ENCODE data around the gene TMF1.
A peak's percentile ranks its signal among the peaks of the same experiment; 100 is the strongest.

TMF1 gene

DNA sequence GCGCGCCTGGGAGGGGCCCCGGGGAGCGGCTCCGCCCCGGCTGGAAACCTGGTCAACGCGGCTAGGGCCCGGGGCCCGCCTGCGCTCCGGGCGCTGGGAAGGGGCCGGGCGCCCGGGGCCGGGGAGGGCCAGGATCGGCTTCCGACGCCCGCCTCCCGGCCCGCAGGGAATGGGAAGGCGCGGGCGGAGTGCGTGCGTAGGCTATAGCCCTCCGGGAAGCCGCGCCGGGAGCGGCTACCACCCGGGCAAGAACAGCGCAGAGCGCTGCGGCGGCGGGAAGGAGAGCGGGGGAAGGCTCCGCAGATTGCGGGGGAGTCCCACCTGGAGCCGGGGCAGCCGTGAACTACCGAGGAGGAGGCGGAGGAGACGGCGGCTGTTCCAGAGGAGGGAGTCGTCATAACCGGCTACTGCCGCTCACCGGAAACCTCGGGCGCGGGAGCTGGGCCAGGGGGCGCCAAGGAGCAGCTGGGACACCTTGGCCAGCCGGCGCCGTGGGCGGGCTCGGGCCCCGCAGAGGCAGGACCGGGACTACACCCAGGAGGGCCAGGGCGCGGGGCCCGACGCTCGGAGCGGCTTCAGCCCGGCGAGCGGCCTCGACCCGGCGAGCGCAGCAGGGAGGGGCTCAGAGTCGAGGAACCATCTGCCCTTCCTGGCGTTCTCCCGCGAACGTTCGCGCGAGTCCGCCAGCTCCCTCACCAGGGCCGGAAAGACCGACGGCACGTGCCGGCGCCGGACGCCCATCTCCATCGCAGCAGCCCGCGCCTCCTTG lies 38.7 kb downstream of the TMF1 start, which contains the start of gene EOGT:
TSS of gene EOGT (minus strand) at position 432 of the 769 bp plus-strand sequence. CDS start 3,838 bp downstream, outside the sequence.
- peak; percentile 58 for DNase-seq (ENCODE audit: low read depth, low spot score)

DNA sequence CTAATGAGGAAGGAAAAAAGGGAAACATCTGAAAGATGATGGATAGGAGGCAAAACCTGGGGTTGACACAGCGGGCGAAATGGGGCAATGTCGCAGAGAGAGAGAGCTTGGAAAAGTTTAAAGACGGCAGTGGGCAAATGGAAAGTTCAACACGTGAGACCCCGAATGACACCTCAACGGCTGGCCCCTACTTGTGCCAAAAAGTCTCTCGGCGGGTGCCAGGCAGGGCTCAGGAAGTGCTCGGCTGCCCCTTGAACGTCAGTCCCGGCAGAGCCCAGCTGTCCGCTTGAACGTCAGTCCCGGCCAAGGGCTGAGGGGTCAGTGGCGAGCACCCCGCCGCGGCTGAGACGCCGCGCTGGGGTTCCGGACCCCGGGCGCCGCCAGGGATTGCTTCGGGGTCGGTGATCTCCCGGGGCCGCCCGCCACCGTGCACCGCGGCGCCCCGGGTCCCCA lies 39.3 kb downstream of the TMF1 start:
- no peak for DNase-seq (ENCODE audit: low read depth, low spot score)

DNA sequence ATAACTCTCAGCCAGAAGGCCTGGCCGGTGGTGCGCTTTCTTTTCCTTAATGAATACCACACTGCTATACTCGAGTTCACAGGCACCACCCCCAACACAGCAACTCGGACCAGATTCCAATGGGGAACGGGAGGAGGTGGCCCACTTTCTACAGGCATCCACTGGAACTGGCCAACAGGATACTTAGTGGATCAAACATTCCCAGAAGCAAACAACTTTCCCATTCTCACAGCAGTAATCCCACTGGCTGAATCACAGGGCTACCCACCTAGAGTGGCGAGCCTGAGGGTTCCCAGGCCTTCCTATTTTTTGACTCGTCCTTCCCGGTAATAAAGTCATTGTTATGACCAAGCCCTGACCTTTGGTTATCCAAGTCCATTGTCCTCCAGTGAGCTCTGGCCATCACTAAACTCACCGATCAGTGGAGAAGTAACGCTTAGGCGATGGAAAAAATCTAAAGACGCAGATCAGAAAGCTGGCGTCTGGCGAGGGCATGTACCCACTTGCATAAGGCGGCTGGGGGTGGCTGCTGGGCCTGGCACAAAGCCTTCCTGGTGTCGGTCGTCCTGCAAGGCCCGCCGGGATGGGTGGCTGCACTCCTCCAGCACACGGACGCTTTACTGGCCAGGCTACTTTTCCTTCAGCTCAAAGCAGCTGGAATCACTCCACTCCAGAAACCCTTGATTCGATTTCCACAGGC lies 39.9 kb downstream of the TMF1 start:
- no peak for DNase-seq (ENCODE audit: low read depth, low spot score)

DNA sequence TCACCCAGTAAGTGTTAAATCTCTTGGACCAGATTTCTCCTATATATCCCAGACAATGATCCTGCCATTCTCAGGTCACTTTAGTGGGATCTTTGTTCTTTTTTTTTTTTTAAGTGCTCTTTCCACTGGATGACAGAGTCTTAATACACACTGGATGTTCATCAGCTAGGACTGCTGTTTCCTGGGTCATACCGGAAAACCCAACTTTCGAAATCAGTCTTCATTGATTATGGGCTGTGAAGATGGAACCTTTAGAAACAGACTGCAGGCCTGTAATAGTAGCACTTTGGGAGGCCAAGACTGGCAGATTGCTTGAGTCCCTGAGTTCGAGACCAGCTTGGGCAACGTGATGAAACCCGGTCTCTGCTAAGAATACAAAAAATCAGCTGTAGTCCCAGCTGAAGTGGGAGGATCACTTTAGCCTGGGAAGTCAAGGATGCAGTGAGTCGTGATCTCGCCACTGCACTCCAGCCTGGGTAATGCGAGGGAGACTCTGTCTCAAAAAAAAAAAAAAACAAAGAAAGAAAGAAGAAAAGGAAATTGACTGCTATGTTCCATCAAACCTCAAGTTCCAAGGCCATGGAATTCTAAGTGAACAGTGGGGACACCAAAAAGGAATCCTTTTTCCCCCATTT lies 40.9 kb downstream of the TMF1 start:
- DNase-seq (ENCODE audit: low read depth, low spot score) = no peak

DNA sequence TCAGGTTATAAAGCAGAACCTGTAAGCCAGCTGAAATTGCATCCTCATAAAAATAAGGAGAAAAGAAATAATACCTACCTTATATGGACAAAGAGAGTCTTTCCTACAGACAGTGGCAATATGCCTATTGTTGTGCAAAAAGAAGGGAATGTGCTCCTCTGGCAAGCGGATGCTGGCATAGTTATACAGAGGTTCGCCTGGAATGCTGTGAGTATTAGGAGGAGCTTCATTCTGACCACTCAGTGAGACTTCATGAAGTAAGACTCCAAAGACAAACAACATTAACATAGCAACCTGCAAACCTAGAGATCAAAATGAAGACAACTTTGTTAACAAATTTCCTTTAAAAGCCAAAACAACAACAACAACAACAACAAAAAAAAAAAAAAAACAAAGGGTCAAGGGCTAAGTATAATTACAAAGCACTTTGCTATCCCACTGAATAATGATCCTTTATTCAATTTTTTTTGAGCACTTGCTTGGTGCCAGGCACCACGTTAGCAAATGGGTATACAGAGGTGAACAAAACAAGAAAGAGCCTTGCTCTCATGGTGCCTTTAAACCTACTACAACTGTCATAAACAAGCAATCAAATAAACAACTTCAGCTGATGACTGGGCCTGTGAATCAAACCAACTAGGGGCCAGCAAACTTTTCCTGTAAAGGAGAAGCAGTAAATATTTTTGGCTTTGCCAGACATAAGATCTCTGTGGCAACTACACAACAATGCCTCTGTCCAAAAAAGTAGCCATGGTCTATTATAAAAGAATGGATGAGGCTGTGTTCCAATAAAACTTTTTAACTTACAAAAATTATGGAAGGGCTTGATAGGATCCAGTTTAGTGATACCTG lies 42.3 kb downstream of the TMF1 start:
- no peak for DNase-seq (ENCODE audit: low read depth, low spot score)

DNA sequence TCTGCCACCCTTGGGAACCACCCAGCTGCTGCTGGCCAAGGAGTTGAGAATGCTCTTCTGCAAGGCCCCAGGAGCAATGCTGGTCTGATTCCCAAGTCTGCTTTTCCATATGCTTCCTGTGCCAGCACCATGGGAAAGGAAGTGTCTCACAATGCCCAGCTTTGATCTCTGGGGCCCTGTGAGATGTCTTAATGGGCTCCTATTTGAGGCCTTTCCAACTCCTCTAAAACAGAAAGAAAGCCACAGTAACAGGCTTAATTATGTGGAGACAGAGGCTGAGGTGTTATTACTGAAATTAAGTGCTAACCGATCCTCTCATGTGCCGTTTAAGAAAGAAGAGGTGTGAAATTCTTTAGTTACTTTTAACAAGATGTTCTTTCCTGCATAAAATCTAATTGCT lies 43.2 kb downstream of the TMF1 start:
- no peak for DNase-seq (ENCODE audit: low read depth, low spot score)

DNA sequence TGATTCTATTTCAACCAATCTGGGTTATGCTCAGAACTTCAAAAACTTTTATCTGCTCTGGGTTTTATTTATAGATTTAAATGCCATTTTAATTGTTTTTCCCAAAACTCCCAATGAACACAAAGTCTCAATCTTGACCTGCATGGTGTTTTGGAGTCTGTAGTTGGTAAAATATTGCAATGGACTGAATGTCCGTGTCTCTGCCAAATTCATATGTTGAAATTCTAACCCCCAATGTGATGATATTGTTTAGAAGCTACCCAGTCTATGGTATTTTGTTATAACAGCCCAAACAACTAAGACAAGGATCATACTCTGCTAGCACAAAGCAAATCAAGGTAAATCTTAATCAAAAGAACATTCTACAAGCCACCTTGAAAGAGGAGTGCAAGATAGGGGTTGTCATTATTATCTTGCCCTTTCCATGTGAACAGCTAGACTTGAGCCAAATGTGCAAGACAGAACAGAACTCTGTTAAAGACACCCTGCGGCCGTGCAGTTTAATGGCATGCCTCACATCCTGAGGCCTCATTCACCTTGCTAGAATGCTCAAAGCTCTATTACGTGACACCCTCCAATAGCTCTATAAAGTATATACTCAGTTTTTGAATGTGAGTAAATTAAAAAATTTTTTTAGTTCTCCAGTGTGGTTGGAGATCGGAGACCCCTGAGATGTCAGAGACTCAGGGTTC lies 46.2 kb downstream of the TMF1 start:
- DNase-seq (ENCODE audit: low read depth, low spot score) = no peak

DNA sequence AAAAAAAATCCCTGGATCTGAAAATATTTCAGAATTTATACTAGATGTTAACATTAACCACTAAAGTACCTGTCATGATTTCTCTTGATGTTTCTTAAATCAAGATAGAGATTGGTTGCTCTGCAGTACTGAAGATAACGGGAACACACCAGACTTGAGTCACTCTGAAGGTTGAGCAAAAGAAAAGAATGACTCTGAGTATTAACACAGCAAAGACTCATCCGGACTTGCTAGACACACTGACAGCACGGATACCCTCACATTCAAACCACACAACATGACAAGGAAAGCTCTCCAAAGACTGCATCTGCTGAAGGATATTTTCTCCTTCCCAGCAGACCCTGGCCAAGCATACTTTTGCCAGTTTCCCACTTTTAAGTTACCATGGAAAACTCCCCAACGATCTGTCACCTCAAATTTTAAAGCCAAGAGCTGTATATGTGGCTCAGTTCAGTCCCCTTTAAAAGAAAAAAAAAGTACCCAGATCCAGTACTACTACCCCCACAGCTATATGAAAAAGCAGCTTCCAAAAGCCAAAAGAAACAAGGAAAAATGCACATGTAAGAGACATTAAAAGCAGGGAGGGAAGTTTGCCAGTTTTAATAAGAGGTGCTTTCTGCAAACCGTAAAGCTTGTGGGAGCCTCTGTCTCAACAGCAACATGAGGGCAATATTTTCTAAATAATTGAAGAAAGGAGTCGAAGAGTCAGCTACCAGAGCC lies 46.9 kb downstream of the TMF1 start:
- DNase-seq (ENCODE audit: low read depth, low spot score) = no peak

DNA sequence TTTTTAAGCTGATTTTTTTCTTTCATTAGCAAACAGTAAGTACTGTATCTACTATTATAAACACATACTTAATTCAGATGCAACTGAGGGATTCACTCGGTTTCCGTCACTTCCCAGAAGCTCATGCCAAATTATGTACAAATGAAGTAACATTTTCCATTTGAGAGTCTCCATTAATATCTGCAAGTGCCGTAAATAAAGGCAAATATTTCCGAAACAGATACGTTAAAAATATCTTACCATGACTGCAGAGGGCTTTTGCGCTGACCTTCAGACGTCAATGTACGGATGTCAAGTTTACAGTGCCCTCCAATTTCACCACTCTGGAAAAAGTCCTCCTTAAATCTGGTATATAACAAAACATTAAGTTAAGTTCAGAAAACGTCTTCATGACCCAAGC lies 48.0 kb downstream of the TMF1 start:
- DNase-seq (ENCODE audit: low read depth, low spot score) = no peak

DNA sequence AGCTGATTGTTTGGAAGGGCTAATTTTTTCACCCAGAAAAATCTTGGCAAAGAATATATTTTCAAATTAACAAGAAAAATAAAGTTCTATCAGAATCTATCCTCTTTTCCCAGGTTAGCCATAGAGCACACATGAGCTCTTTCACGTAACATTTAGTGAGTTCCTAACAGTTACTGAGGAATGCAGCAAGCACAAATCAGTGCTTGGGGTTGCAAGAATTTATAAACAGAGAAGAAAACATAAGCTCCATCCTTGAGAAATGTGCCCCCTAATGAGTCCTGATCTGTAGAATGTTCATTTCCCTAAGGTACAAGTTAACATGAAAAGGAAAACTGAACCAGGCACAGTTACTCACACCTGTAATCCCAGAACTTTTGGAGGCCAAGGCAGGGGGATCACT lies 52.5 kb downstream of the TMF1 start:
- DNase-seq (ENCODE audit: low read depth, low spot score) = no peak

DNA sequence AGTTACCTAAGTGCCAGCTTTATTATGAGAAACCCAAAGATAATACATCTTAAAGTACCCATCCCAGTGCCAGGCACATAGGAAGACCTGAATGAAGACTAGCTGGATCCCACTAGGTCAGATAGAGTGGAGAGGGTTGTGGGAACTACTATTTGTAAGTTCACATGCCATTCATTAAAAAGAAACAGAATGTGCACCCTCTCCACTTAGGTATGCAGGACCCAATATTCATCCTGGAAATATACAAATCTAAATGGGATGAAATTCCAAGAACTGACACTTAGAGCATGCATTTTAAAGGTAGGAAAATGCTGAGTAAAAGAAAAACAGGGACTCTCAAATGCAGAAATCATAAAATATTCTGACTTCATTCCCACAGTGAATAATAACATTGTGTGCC lies 53.0 kb downstream of the TMF1 start:
- no peak for DNase-seq (ENCODE audit: low read depth, low spot score)

DNA sequence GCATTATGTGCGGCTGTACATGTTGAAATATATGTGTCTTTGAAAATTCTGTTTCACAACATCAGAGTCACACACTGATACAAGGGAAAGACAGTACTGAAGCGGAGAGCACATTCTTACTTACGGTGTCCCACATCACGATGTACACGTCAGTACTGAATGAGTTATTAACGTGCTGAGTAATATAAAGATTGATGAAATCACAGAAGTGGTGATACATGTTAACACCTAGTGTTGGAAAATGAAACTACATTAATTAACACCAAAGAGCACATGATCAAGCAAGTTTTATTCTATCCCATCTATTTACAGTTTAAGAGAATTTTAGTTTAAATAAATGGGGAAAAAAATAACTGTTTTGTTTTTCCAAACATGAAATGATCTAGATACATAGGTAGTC lies 54.2 kb downstream of the TMF1 start:
- no peak for DNase-seq (ENCODE audit: low read depth, low spot score)

DNA sequence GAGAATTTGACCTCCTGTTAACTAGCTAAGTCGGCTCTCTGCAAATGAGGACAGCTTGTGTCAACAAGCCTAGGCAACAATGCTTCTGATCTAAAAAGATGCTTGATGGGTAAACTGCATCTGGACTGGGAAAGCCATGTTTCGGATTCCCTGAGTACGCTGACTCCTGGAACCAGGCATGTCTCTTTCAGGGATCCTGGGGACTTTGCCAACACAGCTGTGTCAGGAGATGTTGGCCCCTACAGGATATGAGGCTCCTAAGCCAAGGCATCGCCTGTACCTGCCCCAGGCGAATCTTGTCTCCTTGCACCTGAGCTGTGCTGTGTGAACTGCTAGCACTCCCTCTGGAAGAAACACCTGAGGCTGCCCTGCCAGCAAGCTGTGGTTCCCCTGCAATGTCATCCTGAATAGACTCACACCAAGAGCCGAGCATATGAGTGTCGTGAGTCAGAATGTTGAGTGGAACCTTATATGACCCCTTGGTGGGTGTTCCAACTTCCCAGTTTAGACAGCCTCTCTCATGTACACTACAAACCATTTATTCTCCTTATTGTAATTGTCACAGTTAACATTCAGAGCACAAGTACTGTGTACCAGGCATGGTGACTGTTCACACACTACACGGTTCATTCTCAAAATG lies 55.7 kb downstream of the TMF1 start:
- no peak for DNase-seq (ENCODE audit: low read depth, low spot score)

DNA sequence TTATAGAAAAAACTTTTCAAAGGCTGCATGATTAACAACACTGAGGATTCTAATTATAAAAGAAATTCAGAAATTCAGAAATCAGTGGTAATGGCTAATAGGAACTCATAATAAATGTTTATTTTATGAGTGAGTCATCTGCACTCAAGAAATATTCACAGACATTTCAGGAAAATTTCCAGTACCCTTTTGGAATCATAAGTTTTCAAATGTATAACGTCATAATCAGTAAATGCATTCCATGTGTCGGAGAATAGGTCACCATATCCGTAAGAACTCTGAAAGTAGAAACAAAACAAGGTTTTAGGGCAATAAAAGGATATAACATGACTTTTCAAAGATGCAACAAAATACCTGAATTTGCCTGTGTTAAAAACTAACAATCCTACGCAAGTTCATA lies 63.4 kb downstream of the TMF1 start:
- DNase-seq (ENCODE audit: low read depth, low spot score) = no peak

DNA sequence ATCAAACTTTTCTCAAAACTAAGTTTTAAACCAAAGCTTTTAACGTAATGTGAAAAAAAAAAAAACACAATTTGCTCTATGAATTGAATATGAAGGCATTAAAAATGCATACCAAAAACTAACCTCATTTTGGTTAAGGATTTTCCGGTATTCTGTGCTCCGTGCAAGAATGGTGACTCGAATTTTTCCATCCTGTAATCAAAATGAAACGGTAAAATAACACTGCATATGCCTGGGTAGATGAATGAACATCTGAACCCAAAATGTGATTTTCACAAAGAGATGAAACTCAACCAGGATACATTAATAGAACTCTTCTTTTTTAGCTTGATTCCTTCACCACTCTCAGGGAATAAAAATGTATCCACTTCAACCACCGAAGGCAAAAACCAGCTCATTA lies 64.8 kb downstream of the TMF1 start:
- no peak for DNase-seq (ENCODE audit: low read depth, low spot score)

DNA sequence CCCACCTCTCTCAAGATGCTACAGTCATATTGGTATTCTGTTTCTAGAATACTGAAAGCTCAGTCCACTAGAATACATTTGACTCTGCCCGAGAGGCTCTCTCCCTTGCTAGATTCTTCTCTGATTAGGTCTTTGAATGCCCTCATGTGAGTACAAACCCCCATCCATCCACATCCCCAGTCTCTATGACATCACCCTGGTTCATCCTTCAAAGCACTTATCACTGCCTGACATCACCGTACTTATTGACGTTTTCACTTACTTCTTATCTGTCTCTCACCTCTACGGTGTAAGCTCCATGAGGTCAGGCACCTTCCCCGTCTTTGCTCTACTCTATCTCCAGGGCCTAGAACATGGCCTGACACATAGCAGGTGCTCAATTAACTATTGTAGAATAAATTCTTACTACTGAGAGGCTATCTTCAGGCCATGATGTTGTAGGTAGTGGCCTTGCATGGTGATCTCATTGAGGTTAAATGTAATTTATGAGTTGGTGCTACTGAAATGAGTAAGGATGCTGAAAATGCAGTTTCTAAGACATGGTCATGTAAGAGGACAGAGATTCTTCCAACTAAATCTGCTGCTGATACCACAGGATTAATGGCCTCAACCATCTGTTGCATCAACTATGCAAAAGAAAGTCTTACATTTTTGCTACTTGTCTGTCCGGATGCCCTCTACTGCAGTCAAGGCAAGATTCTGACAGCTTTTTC lies 65.5 kb downstream of the TMF1 start:
- DNase-seq (ENCODE audit: low read depth, low spot score) = no peak

DNA sequence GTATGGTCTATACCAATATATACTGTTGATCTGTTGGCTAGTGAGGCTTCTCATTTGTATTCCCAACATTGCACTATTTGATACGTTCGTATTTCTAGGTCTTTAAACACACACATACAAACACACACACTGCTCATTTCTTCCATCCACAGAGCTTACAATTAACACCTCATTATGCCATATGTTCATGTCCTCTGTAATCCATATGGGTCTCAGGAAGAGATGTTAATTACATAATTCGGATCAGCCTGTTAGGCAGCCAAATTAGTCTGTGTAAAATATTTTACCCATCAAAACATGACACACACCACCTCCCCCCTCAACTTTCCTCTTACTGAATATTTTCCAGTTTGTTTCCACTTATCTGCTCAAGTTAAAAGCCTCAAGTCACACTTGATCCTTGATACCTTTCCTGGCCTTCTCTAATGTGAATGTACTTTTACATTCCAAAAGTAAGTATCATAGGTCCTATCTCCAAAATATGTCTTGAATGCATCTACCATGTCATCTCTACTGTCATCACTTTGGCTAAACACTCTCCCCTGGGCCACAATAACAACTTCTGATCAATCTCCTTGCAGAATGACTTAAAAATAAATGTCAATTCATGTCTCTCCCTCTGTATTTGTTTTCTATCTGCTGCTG lies 66.9 kb downstream of the TMF1 start:
- DNase-seq (ENCODE audit: low read depth, low spot score) = no peak

DNA sequence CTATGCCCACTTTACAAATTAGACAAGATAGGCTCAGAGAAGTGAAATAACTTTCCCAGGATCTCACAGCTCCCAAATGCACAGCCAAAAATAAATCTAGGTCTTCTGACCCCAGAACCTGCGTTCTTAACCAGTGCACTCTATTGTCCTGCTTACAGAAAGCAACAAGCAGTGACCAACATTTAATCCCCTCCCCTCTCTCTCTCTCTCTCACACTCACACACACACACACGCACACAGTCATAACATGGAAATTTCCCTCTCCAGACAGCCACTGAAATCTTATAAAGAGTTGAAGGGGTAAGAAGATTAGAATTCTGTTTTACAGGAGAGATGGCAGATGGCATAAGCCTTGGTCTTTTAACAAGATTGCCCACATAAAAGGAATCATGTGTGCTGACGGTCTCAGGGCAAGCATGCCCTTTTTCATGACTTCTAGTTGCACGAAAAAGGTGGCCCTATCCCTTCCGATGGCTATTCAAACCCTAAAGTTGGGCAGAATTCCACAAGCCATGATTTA lies 68.1 kb downstream of the TMF1 start:
- DNase-seq (ENCODE audit: low read depth, low spot score) = no peak

Data from activated CD4-positive, CD25-positive, alpha-beta regulatory T cell treated with anti-CD3 and anti-CD28 coated beads, Interleukin-2, amount 50 U/mL, for 16 hours (primary cell).